RWPE2 (cell line): ENCODE data around the gene CPXM2.

Experiments
- ATAC-seq: fragments of 200-7000 bp; cut with Tn5 transposase; 3 replicates; pipeline ENCODE4 v1.9.1; 2021; ENCODE audit warnings: low read depth
- DNase-seq: peaks from one replicate; pipeline ENCODE4 v3.0.0-alpha.2; 2020; ENCODE audit warnings: low spot score
- H3K27ac ChIP-seq: fragments of 450-650 bp; 2 replicates; pipeline ENCODE4 v1.5.1; 2017; ENCODE audit warnings: mild to moderate bottlenecking; ENCODE audit not compliant: poor library complexity, severe bottlenecking
- H3K27me3 ChIP-seq: fragments of 250-450 bp; sonication (Bioruptor Pico); 2 replicates; pipeline ENCODE4 v1.5.1; 2021; ENCODE audit warnings: mild to moderate bottlenecking, moderate library complexity; ENCODE audit not compliant: insufficient read depth, poor library complexity, severe bottlenecking
- H3K36me3 ChIP-seq: fragments of 250-450 bp; sonication (Bioruptor Pico); 2 replicates; pipeline ENCODE4 v1.5.1; 2020; ENCODE audit warnings: low read depth, mild to moderate bottlenecking, moderate library complexity
- H3K4me1 ChIP-seq: fragments of 250-450 bp; sonication (Bioruptor Pico); 2 replicates; pipeline ENCODE4 v1.5.1; 2021; ENCODE audit warnings: mild to moderate bottlenecking, moderate library complexity; ENCODE audit not compliant: insufficient read depth, poor library complexity, severe bottlenecking
- H3K4me3 ChIP-seq: fragments of 250-450 bp; sonication (Bioruptor Pico); 2 replicates; pipeline ENCODE4 v1.5.1; 2021; ENCODE audit warnings: mild to moderate bottlenecking, moderate library complexity; ENCODE audit not compliant: severe bottlenecking
- H3K9me3 ChIP-seq: fragments of 250-450 bp; sonication (Bioruptor Pico); 2 replicates; pipeline ENCODE4 v1.5.1; 2021; ENCODE audit warnings: mild to moderate bottlenecking, moderate library complexity; ENCODE audit not compliant: severe bottlenecking
- CTCF ChIP-seq: fragments of 450-650 bp; IDR thresholded peaks from one replicate; pipeline ENCODE4 v1.5.1; 2017; ENCODE audit warnings: mild to moderate bottlenecking, moderate library complexity; ENCODE audit not compliant: poor library complexity, severe bottlenecking

CPXM2 gene

GRCh38 chr10:123729523-123729922 lies 162.1 kb downstream of the CPXM2 start:
- TF ChIP-seq CTCF, result no peak
- no peak overlapping the region for H3K27ac ChIP-seq
- no peaks in the 10 kb centered on the region for H3K36me3 ChIP-seq
- ATAC-seq (no peak), DNase-seq (no peak)
- no peak overlapping the region for H3K4me3 ChIP-seq
- H3K9me3 ChIP-seq, result no peaks in the 10 kb centered on the region
- no peaks in the 10 kb centered on the region for H3K4me1 ChIP-seq
- H3K27me3 ChIP-seq, result no peaks in the 10 kb centered on the region

GRCh38 chr10:123726836-123727235 lies 164.8 kb downstream of the CPXM2 start:
- DNase-seq, result no peak
- Histone ChIP-seq H3K36me3 (no peaks in the 10 kb centered on the region), H3K9me3 (no peaks in the 10 kb centered on the region), H3K4me1 (no peaks in the 10 kb centered on the region), H3K27me3 (peaks cover 4% of the 10 kb centered on the region), H3K4me3 (no peak overlapping the region), H3K27ac (no peak overlapping the region)
- no peak for TF ChIP-seq CTCF
- ATAC-seq, result no peak

GRCh38 chr10:123726381-123726780 lies 165.2 kb downstream of the CPXM2 start:
- no peak for DNase-seq
- no peak for TF ChIP-seq CTCF
- no peaks in the 10 kb centered on the region for H3K36me3 ChIP-seq
- no peaks in the 10 kb centered on the region for H3K4me1 ChIP-seq
- H3K9me3 ChIP-seq, result no peaks in the 10 kb centered on the region
- peaks cover 4% of the 10 kb centered on the region for H3K27me3 ChIP-seq
- ATAC-seq, result no peak
- H3K27ac ChIP-seq, result no peak overlapping the region
- no peak overlapping the region for H3K4me3 ChIP-seq

GRCh38 chr10:123724747-123725146 lies 166.9 kb downstream of the CPXM2 start:
- Histone ChIP-seq H3K4me3 (no peak overlapping the region), H3K36me3 (no peaks in the 10 kb centered on the region), H3K4me1 (no peaks in the 10 kb centered on the region), H3K27me3 (peaks cover 4% of the 10 kb centered on the region), H3K9me3 (no peaks in the 10 kb centered on the region), H3K27ac (no peak overlapping the region)
- TF ChIP-seq CTCF, result no peak
- no peak for DNase-seq
- no peak for ATAC-seq

- no peak for DNase-seq
- no peaks in the 10 kb centered on the region for H3K9me3 ChIP-seq
- H3K4me3 ChIP-seq, result no peak overlapping the region
- no peak for TF ChIP-seq CTCF
- no peaks in the 10 kb centered on the region for H3K36me3 ChIP-seq
- H3K27me3 ChIP-seq, result peaks cover 7% of the 10 kb centered on the region
- no peaks in the 10 kb centered on the region for H3K4me1 ChIP-seq
- H3K27ac ChIP-seq, result no peak overlapping the region
- no peak for ATAC-seq
Measured at GRCh38 chr10:123722351-123722750, 169.3 kb downstream of the CPXM2 start.
